ENCODE results near the gene MET. TPM values are rescaled to one million over a fixed set of nuclear protein-coding genes. Genes with fewer than 3 reads are reported as not detected.

The MET gene
- total and polyA plus RNA-seq, 2 of the 13 experiments (the other 11 are each of a cell fraction or from before 2014, with no cell fraction given) = 21.8 to 31.5 TPM

DNA sequence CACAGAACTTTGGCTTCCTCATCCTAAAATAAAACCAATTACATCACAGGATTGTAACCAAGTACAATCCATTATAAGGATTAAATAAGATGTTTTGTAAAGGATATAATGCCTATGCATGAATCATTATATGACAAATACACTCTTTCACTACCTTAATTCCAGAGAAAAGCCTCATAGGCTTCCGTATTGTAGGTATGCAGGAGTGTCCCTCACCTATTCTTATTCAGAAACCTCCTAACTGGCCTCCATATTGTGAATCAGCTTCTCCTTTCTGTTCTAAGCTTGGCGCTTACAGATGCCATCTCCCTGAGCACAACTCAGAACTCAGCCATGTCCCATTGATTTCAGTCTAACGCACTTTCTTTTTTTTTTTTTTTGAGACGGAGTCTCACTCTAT lies 120.8 kb downstream of the MET start (continued):
- TF ChIP-seq ZBTB40 (IDR thresholded peaks at IDR 0.05) = no peak
- no peak for TF ChIP-seq ZBTB40 (CRISPR knock-in tag; IDR thresholded peaks at IDR 0.05)

DNA sequence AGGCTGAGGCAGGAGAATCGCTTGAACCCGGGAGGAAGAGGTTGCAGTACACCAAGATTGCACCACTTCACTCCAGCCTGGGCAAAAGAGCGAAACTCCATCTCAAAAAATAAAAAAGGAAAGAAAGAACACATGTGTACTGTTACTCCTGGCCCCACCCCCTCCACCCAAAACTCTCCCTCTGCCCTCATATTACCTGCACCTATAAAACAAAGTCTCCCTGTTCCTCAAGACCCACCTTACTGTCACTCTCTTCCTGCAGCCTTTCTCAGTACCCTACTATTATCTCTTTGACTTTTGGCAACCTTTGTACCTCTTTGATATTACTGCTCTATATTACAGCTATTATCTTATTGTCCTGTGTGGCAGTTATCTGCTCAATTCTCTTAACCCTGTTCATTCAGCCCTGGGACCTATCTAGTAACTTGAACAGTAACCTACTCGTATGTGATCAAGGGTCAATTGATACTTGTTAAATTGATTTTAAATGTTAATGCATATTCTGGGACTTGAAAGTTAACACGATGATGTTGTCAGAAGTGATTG lies 121.9 kb downstream of the MET start:
- peaks cover 0 to 15% of the 10 kb centered on the region in 2 experiments; a peak in 4 of 5 replicates for H3K36me3 ChIP-seq (replicated peaks in 1 of 2; ENCODE audit: control insufficient read depth in 1 of 2, insufficient read depth in 2 of 2, low read length in 2 of 2)
- no TSS peak for BruUV-seq (replicated peaks)
- DNase-seq (ENCODE audit: low spot score) (no peak), ATAC-seq (no peak), FAIRE-seq (no peak)
- H3K4me1 ChIP-seq (ENCODE audit: insufficient read depth, low read length) = peaks cover 8% of the 10 kb centered on the region
- H4K20me1 ChIP-seq (ENCODE audit: insufficient read depth, low read length) = no peaks in the 10 kb centered on the region
- H3K79me2 ChIP-seq (ENCODE audit: insufficient read depth, low read length) = no peaks in the 10 kb centered on the region
- CTCF ChIA-PET (ENCODE audit: low intra/inter-chr PET ratio, low total read pairs) = no interaction called here
- H2AFZ ChIP-seq (ENCODE audit: low read length) = no peak overlapping the region
- H3K27ac ChIP-seq (ENCODE audit: extremely low read length, insufficient read depth, low read length) = no peak overlapping the region
- in situ Hi-C loops (cut with HindIII; ENCODE audit: extremely low pct_ligation_motif_present, low pct_unique_long_range_greater_than_20kb) (no loop called here), intact Hi-C loops (cut with micrococcal nuclease; ENCODE audit: unreplicated experiment) (no loop called here)
- 95% methylated on average over 5 of the region's 5 CpGs for WGBS (ENCODE audit: low lambda C conversion rate)
- no peak overlapping the region for H3K9ac ChIP-seq (ENCODE audit: insufficient read depth, low read depth, low read length)
- POLR2A ChIA-PET = no interaction called here
- no peak overlapping the region for H3K4me3 ChIP-seq (replicated peaks in 1 of 3; ENCODE audit: insufficient read depth in 1 of 3, low read depth in 2 of 3, low read length in 3 of 3)
- H3K27me3 ChIP-seq (ENCODE audit: control insufficient read depth in 1 of 2, insufficient read depth in 2 of 2, low read length in 2 of 2) = no peaks in the 10 kb centered on the region
- no peaks in the 10 kb centered on the region for H3K9me3 ChIP-seq (ENCODE audit: low read length)
- no peak overlapping the region for H3K4me2 ChIP-seq (ENCODE audit: low read depth, low read length)
- TF ChIP-seq ZNF44 (CRISPR knock-in tag; IDR thresholded peaks at IDR 0.05) (no peak), ZNF30 (CRISPR knock-in tag; IDR thresholded peaks at IDR 0.05) (no peak), WIZ (CRISPR knock-in tag; IDR thresholded peaks at IDR 0.05) (no peak)
- TF ChIP-seq, protein P1, sequence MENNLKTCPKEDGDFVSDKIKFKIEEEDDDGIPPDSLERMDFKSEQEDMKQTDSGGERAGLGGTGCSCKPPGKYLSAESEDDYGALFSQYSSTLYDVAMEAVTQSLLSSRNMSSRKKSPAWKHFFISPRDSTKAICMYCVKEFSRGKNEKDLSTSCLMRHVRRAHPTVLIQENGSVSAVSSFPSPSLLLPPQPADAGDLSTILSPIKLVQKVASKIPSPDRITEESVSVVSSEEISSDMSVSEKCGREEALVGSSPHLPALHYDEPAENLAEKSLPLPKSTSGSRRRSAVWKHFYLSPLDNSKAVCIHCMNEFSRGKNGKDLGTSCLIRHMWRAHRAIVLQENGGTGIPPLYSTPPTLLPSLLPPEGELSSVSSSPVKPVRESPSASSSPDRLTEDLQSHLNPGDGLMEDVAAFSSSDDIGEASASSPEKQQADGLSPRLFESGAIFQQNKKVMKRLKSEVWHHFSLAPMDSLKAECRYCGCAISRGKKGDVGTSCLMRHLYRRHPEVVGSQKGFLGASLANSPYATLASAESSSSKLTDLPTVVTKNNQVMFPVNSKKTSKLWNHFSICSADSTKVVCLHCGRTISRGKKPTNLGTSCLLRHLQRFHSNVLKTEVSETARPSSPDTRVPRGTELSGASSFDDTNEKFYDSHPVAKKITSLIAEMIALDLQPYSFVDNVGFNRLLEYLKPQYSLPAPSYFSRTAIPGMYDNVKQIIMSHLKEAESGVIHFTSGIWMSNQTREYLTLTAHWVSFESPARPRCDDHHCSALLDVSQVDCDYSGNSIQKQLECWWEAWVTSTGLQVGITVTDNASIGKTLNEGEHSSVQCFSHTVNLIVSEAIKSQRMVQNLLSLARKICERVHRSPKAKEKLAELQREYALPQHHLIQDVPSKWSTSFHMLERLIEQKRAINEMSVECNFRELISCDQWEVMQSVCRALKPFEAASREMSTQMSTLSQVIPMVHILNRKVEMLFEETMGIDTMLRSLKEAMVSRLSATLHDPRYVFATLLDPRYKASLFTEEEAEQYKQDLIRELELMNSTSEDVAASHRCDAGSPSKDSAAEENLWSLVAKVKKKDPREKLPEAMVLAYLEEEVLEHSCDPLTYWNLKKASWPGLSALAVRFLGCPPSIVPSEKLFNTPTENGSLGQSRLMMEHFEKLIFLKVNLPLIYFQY (CRISPR knock-in tag; IDR thresholded peaks at IDR 0.05; ENCODE audit: borderline replicate concordance) = no peak
- TF ChIP-seq, protein P2, sequence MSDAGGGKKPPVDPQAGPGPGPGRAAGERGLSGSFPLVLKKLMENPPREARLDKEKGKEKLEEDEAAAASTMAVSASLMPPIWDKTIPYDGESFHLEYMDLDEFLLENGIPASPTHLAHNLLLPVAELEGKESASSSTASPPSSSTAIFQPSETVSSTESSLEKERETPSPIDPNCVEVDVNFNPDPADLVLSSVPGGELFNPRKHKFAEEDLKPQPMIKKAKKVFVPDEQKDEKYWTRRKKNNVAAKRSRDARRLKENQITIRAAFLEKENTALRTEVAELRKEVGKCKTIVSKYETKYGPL (CRISPR knock-in tag; IDR thresholded peaks at IDR 0.05) = no peak
- TF ChIP-seq, protein P3, sequence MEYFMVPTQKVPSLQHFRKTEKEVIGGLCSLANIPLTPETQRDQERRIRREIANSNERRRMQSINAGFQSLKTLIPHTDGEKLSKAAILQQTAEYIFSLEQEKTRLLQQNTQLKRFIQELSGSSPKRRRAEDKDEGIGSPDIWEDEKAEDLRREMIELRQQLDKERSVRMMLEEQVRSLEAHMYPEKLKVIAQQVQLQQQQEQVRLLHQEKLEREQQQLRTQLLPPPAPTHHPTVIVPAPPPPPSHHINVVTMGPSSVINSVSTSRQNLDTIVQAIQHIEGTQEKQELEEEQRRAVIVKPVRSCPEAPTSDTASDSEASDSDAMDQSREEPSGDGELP (IDR thresholded peaks at IDR 0.05; ENCODE audit: borderline replicate concordance, low read depth) = no peak

All from HepG2 (cell line).